Skeletal muscle cell (primary cell): Measurements from ENCODE around the gene DPYD.

Experiments used
- DNase-seq: peaks from one replicate; pipeline ENCODE4 v3.0.0-alpha.2; 2010; ENCODE audit warnings: low read depth
- H3K4me3 ChIP-seq: 2 replicates; pipeline ENCODE4 v1.5.1; 2011; ENCODE audit warnings: low read depth, mild to moderate bottlenecking, control low read depth, low read length, moderate library complexity

DPYD gene

DNA sequence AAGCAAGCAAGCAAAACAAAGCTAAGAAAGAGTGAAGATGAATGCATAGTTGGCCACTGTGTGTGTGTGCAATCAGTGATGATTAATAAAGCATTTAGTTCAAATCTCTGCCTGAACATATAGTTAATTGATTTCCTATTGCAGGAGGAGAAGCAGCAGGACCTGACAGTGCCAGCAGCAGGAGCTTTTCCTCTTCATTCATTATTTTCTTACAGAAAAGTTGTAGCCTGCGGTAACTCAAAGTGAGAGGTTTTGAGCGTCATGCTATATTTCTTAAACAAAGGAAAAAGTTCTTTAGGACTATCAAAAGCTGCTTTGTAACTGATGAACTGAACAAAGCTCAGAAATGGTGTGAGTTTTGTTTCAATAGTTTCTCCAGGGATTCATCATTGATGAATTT, 819.3 kb downstream of the DPYD start:
- DNase-seq: no peak

DNA sequence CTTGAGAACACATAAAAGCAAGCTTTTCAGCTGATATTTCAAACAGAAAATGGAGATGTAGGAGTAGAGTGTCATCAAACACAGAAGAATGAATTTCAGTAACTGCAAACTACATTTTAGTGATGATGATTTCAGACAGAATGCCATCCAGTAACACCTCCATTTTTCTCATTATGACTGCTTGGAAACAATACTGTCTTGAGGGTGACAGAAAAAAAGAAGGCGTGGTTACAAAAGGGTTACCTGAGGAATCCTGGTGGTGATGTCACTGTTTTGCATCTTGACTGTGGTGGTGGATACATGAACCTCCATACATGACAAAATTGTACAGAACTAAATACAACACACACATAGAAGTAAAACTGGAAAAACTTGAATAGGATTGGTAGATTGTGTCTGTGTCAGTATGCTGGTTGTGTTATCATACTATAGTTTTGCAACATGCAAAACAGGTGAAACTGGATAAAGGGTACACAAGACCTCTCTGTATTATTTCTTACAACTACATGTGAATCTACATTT, 823.4 kb downstream of the DPYD start:
- no peak for DNase-seq
- H3K4me3 ChIP-seq: no peak overlapping the region

More for the DNA sequence above, 819.3 kb downstream of the DPYD start:
- no peak overlapping the region for H3K4me3 ChIP-seq

DNA sequence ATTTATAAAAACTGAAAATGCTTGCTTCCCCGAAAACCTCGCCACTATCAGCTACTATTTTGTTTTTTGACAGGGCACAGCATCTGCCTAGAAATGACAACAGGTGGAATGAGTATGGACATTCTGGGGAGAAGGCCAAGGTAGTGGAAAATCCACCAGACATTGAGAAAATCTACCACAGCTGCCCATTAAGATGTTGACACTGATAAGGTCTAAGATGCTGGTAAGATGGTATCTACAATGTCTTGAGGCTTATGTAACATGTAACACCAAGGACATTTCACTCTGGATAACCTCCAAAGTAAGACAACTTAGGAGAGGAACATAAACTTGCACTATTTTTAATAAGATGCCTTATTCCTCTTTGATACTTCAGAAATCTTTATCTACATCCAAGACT, 825.1 kb downstream of the DPYD start:
- no peak for DNase-seq

DNA sequence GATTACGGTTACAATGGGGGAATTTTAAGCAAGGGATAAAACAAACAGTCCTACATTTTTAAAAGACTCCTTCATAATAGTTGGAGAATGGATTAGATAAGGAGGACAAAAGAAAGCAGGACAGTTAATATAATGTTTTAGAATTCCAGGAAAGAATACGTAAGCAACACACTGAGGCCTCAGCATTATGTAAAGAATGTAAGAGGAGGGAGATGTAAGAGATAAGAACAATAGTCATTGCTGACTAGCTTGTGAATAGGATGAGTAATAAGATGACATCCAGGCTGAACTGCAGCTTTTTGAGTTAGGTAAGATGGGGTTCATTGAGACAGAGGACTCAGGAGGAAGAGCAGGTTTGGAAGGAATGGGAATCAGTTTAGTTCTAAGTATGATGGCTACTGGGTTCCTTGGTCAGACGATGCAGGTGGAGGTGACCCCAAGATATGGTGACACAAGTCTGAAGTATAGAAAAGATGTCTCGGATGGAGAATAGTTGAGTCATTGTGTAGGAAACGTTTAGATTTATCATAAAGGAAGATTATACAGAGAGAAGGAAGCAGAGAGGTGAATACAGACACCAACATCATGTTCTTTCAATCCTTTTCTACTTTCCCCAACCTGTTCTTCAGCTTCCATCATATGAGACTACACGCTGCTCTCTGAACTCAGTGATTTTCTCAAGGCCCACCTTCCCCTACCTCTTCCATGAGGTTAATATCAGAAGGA, 826.4 kb downstream of the DPYD start:
- peak; percentile 73 for DNase-seq
- H3K4me3 ChIP-seq: no peak overlapping the region

More for the DNA sequence above, 825.1 kb downstream of the DPYD start:
- no peak overlapping the region for H3K4me3 ChIP-seq

DNA sequence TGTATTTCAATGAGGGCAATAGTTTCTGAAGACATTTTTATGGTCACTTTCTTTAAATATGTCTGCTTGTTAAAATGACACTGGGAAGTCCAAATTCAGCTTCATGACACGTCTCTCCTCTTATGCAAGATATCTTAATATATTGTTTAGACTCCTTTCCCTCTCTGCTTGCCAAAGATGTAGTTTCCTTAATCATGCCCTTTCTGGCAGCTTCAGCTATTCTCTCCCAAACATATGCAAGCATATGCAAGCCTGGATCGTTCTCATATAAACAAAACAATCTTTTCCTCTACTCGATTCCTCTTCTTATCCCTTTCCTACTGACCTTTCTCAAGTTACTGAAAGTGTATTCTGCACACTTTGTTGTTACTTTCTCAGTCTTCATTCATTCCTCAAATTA, 827.1 kb downstream of the DPYD start:
- H3K4me3 ChIP-seq: no peak overlapping the region
- DNase-seq: peak; percentile 47

DNA sequence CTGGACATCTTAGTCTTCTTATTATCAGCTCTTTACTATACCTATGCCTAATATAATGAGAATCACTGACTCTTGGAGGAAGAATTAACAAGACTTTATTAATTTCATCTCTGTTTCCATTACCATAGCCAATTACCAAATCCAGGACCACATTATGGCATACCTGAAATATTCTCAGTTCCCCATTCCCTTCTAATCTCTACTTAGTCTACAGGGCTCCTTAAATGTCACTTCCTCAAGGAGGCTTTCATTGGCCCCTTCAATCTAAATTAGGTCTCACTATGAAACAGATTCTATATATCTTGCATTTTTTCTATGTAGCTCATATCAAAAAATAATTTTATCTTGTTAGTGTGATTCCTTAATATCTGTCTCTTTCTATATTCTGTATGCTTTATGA, 828.0 kb downstream of the DPYD start:
- DNase-seq: no peak

DNA sequence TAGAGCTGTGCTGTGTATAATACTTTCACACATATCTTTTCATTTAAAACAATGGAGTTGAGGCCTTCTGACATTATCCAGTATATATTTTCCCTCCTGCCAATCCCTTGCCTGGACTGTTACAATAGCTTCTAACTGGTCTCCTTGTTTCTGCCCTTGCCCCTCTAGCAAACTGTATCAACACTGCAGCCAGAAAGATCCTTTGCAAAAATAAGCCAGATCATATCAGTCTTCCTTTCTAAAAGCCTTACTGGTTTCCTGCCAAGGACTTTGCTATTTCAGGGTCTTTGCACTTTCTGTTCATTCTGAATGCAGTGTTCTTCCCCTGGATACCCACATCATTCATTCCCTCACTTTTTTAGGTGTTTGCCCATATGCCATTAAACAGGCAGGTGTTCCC, 829.2 kb downstream of the DPYD start:
- no peak overlapping the region for H3K4me3 ChIP-seq
- no peak for DNase-seq

More for the DNA sequence above, 828.0 kb downstream of the DPYD start:
- no peak overlapping the region for H3K4me3 ChIP-seq

DNA sequence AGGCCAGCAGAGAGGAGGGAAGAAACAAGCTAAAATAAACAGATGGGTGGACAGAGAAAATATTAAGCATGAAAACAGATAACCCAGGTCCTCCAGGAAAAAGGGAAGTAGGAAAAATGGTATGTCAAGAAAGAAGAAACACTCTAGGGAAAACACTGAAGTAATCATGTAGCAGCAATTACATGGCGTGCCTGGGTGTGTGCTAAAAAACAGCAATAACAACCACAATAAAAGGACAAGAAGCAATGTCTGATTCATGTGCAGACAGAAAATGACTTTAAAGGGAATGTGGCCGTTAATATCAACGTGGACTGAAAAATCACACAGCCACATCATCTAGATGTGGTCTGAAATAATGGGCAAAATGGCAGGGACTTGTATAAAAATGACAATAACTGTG, 829.6 kb downstream of the DPYD start:
- no peak for DNase-seq
- H3K4me3 ChIP-seq: no peak overlapping the region

DNA sequence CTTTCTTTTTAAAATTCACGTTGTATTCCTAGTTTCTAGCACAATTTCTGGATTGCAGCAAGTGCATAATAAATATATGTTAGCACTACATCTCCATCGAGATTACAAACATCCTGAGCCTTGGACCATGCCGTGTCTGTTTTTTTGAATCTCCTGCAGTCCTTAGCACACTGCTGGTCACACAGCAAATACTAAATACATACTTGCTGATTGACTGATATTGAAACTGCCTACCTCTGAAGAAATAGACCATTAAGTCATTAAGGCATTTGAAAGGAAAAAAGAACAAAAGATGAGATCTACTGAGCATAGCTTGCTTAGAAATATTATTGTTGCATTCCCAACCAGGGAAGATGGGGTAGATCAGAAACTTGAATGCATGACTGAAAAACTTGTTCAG, 830.1 kb downstream of the DPYD start:
- no peak for DNase-seq
- no peak overlapping the region for H3K4me3 ChIP-seq

DNA sequence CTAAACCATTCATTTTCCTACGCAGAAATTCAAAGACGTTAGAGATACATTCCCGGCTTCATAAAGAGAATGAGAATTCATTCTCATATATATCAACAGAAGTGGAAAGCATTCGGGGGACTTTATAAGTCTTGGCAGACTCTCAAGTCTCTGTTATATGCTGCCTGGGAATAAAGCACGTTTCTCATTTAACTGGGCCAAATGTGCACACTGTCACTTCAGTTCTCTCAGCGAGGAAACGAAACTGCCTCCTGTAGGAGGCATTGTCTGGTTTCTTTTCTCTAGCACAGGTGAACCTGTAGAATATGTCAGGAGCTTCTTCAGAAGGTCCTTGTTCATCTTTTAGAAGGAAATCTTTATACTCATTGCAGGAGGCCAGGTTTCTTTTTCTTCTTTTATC, 831.7 kb downstream of the DPYD start:
- no peak for DNase-seq
- no peak overlapping the region for H3K4me3 ChIP-seq

DNA sequence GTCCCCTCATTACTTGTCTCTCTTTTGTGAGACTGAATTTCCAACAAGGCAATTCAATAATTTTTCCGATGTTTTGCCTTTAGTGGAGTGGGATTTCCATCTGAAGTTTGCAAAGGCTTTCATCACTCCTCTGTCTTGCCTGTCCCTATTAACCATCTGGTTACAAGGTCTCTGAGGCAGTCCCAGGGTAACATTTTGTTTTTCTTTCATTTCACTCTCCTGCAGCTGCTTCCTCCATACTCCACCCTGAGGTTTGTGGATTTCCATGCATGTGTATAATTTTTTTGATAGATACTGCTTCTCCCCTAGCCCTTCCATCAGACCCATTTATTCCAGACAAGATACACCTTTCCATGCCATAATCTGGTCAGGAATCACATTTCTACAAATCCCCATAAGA, 832.4 kb downstream of the DPYD start:
- no peak overlapping the region for H3K4me3 ChIP-seq
- no peak for DNase-seq

DNA sequence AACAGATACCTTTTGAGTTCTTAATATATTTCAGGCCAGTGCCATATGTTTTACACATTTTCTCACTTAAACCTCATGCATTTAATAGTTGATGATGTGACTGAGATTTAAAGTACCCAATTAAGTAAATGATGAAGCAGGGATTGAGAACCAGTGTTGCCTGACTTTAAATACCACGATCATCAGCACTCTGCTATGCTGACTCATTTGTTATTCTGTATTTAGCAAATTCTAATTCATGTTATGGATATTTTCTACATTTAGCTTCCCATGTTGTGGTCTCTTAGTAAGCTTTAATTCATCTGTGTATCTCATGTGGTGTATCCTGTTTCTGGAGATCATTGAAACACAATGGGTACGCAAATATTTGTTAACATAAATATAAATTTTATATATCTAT, 836.3 kb downstream of the DPYD start:
- DNase-seq: no peak
- no peak overlapping the region for H3K4me3 ChIP-seq

DNA sequence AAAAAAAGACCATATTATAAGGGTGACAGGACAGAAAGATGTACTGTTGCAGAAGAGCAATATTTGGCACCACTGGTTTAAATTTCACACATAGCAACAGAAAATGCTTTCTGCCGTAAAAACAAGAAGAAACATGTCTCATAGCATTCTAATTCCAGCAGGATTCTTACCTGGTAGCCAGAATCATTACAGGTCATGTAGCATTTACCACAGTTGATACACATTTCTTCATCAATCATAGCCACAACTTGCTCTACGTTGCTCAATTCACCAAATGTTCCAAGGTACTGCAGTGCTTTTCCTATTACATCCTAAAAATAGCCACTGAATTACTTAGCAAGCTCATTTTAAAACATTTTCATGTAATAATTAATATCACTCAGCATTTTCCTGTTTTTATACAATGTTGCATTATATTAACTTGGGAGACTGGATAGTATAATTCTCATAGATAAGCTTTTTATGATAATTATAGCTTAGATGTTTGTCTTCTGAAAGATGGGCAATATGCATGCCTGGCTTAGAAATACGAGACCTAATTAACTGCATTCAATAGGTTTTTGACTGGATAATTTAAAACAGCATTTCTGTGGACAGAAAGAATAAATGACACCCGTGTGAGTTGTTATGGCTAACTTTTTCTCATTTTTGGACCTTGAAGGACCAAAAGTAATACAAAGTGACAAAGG, 838.5 kb downstream of the DPYD start:
- no peak overlapping the region for H3K4me3 ChIP-seq
- DNase-seq: no peak

DNA sequence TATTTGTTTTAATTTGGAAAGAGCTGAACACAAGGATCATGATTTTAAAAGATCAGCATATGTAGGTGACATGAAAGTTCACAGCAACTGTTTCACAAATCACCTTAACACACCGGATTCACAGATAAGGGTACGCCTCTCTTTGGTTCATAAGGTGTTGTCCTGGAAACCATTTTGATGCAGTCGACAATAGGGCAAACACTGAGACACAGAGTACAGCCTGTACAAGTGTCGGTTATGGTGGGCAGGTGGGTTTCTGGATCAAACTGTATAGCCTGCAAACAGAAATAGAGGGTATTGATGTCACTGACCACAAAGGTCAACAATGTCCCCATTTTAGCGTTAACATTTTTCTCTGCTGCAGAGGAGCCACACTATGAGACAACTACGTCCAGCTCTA, 842.0 kb downstream of the DPYD start:
- H3K4me3 ChIP-seq: no peak overlapping the region
- no peak for DNase-seq

DNA sequence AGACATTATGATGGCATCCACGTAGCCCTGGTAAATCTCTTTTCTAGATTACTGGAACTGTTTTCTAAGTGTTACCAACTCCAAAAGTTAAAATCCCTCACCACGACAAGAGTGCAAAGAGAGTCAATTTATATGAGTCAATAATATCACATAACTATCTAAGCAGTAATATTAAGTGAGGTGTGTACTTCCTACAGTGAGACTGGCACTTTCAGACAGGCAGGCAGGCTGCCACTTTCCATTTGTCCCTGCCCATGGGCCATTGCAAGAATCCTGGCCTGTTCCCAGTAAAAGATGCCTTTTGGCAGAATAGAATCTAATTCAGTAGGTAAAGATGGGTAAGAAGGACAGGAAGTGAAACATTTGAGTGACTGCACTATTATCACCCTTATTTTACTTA, 843.6 kb downstream of the DPYD start:
- no peak overlapping the region for H3K4me3 ChIP-seq
- DNase-seq: no peak

DNA sequence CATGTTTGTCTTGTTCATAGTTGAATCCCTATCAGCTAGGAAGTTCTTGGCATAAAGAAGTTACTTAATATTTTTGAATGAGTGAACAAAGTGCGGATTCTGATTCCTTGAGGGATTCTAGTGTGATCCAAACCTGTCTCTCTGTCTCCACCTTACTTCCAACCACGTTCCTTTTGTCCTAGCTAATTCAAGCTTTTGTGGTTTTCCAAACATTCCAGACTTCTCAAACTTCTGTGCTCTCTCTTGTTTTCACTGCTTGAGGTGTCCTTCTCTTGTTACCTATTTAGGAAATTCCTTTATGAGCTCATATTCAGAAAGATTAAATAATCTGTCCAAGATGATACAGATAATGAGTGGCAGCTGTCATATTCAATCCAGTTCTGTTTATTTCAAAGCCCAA, 846.1 kb downstream of the DPYD start:
- no peak overlapping the region for H3K4me3 ChIP-seq
- no peak for DNase-seq

DNA sequence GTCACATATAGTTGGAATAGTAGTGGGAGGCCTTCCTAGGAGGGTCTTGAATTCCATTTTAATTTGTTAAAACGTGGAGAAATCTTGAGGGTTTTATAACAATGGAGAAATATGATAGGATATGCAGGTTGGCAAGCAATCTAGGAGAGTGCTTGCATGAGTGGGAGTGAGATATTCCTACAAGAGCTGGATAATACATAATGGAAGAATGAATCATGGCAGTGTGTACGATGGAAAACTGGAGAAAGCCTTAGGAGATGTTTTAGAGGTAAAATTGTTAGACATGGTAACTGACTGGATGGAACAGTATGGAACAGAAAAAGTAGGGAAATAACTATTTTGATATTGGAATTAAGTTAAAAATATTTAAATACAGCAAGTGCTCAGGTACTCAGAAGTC, 846.9 kb downstream of the DPYD start:
- no peak for DNase-seq

DNA sequence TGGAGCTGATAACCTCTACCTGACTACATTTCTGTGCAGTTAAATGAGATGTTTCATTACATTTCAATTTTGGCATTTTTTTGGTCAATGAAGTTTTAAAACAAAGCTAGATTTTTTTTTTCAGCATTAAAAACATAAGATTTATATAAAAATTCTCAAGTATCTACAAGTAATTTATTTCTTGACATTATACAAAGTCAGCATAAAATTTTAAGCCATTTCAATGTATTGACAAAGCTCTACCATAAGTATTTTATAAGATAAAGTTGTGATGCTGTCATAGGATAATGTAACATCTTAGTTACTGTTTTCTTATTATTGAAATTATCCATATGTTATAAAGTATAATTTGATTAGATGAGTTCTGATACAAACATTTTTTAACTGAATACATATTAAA, 847.7 kb downstream of the DPYD start:
- DNase-seq: no peak
- no peak overlapping the region for H3K4me3 ChIP-seq

More for the DNA sequence above, 846.9 kb downstream of the DPYD start:
- H3K4me3 ChIP-seq: no peak overlapping the region

DNA sequence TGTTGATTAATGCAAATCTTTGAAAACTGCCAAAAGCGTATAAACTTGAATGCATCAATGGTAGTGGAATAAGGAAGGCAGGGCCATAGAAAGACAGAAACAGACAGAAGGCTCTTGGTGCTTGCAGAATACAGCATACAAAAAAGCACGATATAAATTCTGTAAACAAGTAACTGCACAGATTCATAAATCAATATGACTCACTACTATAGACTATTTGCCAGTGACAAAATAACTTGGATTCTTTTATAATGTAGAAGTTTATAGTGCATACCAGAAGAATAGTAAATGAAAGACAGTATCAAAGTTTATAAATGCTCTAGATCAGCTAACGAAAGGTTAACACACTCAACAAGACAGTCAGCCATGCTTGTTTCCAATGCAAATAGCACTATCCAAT, 849.7 kb downstream of the DPYD start:
- H3K4me3 ChIP-seq: no peak overlapping the region
- DNase-seq: no peak

DNA sequence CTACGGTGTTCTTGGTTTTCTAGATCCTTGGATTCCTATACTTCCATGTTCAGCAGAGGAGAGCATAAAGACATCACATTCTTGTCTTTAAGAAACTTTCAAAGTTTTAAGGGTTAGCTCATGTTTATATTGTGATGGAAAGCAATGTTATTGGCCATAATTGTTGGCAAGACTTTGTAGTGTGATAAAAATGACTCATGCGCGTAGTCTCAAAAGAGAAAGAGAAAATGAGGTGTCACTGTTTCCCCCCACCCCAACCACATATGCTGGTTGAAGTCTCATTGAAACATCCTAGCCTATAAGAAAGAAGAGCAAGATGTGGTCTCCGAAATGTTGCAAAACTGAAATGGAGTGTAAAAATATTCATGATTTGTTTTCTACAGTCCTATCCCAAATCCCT, 850.5 kb downstream of the DPYD start:
- DNase-seq: no peak
- H3K4me3 ChIP-seq: no peak overlapping the region

DNA sequence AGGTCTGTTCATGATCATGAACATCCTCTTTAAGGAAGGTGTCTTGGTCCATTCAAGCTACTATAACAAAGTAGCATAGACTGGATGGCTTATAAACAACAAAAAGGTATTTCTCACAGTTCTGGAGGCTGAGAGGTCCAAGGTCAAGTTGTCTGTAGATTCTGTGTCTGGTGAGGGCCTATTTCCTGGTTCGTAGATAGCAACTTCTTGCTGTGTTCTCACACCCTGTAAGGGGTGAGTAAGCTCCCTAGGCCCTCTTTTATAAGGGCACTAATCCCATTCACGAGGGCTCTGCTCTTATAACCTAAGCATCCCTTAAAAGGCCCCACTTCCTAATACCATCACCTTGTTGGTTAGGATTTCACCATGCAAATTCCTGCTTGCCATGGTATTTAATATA, 851.5 kb downstream of the DPYD start:
- no peak overlapping the region for H3K4me3 ChIP-seq
- no peak for DNase-seq
